ENCODE results near the gene ST8SIA1. TPM values are rescaled to one million over a fixed set of nuclear protein-coding genes. Genes with fewer than 3 reads are reported as not detected.
"Not testable (repeated sequence)": the region's sequence is repeated elsewhere in the genome, so short reads cannot be mapped to it uniquely, and the experiment has no call there.

Gene ST8SIA1
- total RNA-seq, 6 experiments from 2014 or later = 0.16 to 0.37 (median 0.35) TPM; not detected in 3

- no peak overlapping the region for H3K27ac ChIP-seq
- no peaks in the 10 kb centered on the region for H3K27me3 ChIP-seq
- TF ChIP-seq, protein P1, sequence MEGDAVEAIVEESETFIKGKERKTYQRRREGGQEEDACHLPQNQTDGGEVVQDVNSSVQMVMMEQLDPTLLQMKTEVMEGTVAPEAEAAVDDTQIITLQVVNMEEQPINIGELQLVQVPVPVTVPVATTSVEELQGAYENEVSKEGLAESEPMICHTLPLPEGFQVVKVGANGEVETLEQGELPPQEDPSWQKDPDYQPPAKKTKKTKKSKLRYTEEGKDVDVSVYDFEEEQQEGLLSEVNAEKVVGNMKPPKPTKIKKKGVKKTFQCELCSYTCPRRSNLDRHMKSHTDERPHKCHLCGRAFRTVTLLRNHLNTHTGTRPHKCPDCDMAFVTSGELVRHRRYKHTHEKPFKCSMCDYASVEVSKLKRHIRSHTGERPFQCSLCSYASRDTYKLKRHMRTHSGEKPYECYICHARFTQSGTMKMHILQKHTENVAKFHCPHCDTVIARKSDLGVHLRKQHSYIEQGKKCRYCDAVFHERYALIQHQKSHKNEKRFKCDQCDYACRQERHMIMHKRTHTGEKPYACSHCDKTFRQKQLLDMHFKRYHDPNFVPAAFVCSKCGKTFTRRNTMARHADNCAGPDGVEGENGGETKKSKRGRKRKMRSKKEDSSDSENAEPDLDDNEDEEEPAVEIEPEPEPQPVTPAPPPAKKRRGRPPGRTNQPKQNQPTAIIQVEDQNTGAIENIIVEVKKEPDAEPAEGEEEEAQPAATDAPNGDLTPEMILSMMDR (IDR thresholded peaks at IDR 0.05) = no peak
- no peak for TF ChIP-seq POLR2A (IDR thresholded peaks at IDR 0.05)
- H3K36me3 ChIP-seq = no peaks in the 10 kb centered on the region
- no peaks in the 10 kb centered on the region for H3K9me3 ChIP-seq
- intact Hi-C loops (cut with DNase I) = no loop called here
- ATAC-seq = no peak
- no peaks in the 10 kb centered on the region for H3K4me1 ChIP-seq
- H3K4me3 ChIP-seq = no peak overlapping the region
- no peak for DNase-seq
Observed at GRCh38 chr12:22169376-22169775, 165.1 kb downstream of the ST8SIA1 start.

DNA sequence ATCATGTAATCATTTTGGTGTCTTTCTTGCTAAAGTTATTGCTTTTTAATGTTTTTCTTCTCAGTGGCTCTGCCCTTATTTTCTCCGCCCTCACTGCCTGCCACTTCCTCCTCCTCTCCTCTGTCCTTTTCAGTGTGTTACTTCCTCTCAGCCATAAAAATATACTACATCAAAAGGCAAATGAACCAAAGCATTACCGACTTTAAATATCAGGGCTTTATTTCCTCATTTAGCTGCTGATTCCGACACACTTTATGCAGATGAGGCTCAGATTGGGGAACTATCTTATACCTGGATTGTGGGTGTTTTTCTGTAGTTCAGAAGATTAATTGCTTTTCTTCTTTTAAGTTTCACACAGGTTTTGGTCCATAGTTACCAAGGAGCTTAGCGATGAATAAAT is 170.4 kb downstream of the ST8SIA1 start:
- Histone ChIP-seq H3K9me3 (no peaks in the 10 kb centered on the region), H3K27me3 (no peaks in the 10 kb centered on the region), H3K4me3 (no peak overlapping the region), H3K36me3 (no peaks in the 10 kb centered on the region), H3K4me1 (no peaks in the 10 kb centered on the region), H3K27ac (no peak overlapping the region)
- TF ChIP-seq, protein P1 (IDR thresholded peaks at IDR 0.05) = no peak
- TF ChIP-seq POLR2A (IDR thresholded peaks at IDR 0.05) = no peak
- DNase-seq (no peak), ATAC-seq (no peak)
- WGBS (ENCODE audit: insufficient coverage, low coverage, low lambda C conversion rate, missing lambda C conversion rate) = 50% methylated on average over 4 of the region's 4 CpGs
- intact Hi-C loops (cut with DNase I) = no loop called here

DNA sequence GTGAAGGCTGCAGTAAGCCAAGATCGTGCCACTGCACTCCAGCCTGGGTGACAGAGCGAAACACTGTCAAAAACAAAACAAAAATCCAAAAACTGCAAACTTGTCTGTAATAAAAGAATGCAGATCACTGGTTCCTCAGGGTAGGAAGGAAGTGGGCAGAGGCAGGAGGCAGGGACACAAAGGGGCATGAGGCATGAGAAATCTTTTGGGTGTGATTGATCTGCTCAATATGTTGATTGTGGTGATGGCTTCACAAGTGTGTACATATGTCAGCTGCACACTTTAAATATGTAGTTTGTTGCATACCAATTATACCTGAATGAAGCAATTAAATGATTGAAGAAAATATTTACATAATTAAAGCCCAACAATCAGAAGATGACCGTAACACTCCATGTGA is 170.9 kb downstream of the ST8SIA1 start:
- DNase-seq (no peak), ATAC-seq (no peak)
- H3K36me3 ChIP-seq = no peaks in the 10 kb centered on the region
- no peak overlapping the region for H3K27ac ChIP-seq
- no peak overlapping the region for H3K4me3 ChIP-seq
- no peaks in the 10 kb centered on the region for H3K4me1 ChIP-seq
- TF ChIP-seq, protein P1 (IDR thresholded peaks at IDR 0.05) = no peak
- TF ChIP-seq POLR2A (IDR thresholded peaks at IDR 0.05) = no peak
- WGBS (ENCODE audit: insufficient coverage, low coverage, low lambda C conversion rate, missing lambda C conversion rate) = 67% methylated on average over 3 of the region's 3 CpGs
- H3K27me3 ChIP-seq = no peaks in the 10 kb centered on the region
- no peaks in the 10 kb centered on the region for H3K9me3 ChIP-seq
- intact Hi-C loops (cut with DNase I) = no loop called here

DNA sequence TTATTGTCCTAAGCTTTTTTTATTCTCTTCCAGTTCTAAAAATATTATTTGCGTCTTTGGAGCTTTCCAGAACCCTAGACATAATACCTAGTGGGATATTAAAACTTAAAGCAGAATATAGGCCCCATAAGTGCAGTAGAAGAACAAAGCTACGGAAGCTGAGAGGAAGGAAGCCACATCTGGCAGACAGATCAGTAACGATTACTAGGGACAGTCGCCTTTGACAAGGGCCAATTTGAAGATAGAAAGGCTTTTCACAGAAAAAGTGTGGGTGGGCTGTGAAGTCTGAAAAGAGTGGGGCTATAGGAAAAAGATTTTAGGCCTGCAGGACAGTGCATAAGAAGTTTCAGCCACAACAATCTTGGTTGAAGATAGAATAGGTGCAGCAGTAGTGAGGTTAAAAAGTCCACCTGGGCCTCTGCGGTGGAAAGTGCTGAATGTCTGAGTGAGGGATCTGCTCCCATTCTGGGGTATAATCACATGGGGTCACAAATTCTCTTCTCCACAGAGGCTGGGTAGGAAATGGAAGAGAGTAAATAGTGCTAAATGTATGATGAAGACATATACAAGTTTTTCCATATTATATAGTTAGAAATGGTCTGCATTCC is 174.0 kb downstream of the ST8SIA1 start:
- Histone ChIP-seq H3K36me3 (no peaks in the 10 kb centered on the region), H3K9me3 (no peaks in the 10 kb centered on the region), H3K4me1 (no peaks in the 10 kb centered on the region), H3K27ac (no peak overlapping the region), H3K27me3 (no peaks in the 10 kb centered on the region), H3K4me3 (no peak overlapping the region)
- no peak for DNase-seq
- no peak for ATAC-seq
- intact Hi-C loops (cut with DNase I) = no loop called here
- TF ChIP-seq POLR2A (IDR thresholded peaks at IDR 0.05) = no peak
- TF ChIP-seq, protein P1 (IDR thresholded peaks at IDR 0.05) = no peak
- 34% methylated on average over 5 of the region's 5 CpGs for WGBS (ENCODE audit: insufficient coverage, low coverage, low lambda C conversion rate, missing lambda C conversion rate)

- H3K4me3 ChIP-seq; intact Hi-C loops (cut with DNase I); H3K27me3 ChIP-seq; H3K27ac ChIP-seq; ATAC-seq; H3K4me1 ChIP-seq; H3K9me3 ChIP-seq; H3K36me3 ChIP-seq; DNase-seq: not testable (repeated sequence)
- 55% methylated on average over 4 of the region's 4 CpGs for WGBS (ENCODE audit: insufficient coverage, low coverage, low lambda C conversion rate, missing lambda C conversion rate)
Observed at GRCh38 chr12:22149286-22149685, 185.2 kb downstream of the ST8SIA1 start.

GRCh38 chr12:22146686-22147085 is 187.8 kb downstream of the ST8SIA1 start:
- intact Hi-C loops (cut with DNase I); DNase-seq; H3K36me3 ChIP-seq; ATAC-seq; H3K4me1 ChIP-seq; H3K27ac ChIP-seq; H3K4me3 ChIP-seq; H3K9me3 ChIP-seq; H3K27me3 ChIP-seq: not testable (repeated sequence)
- WGBS (ENCODE audit: insufficient coverage, low coverage, low lambda C conversion rate, missing lambda C conversion rate) = no CpG with 5 or more reads among the region's 4 CpGs

All from right lobe of liver (tissue), 6 donors.